ENCODE measurements around the gene UMODL1.

The UMODL1 gene

DNA sequence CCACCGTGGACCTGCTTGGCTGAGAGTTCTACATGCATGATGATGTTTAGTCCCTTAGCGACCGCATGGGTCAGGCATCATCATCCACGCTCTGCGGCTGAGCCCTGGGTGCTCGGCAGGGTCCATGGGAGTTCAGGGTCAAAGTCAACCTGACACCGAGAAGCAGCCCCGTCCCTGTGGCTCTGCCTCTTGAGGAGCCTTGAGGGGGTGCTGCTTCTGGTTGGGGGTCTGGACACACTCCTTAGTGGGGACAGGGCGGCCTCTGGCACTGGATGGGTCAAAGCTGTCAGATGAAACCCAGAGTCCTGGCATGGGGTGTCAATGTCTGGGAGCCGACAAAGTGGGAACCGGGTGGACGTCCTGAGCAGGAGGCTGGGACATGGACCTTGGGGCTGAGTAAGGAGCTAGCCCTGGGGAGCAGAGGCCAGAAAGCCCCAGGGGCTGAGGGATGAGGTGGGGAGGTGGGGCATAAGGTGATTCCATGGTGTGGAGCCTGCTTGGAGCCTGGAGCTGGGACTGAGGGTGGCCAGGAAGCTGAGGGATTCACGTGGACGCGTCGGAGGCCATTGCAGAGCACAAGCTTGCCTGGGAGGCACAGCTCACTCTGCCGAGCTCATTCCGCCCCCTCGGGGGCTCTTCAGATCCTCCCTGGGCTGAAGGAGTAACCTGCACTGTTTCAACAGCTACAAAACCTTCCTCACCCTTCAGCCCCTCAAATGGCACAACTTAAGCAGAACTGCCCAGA, 53.9 kb downstream of the UMODL1 start:
- H3K4me3 ChIP-seq (ENCODE audit: low read depth, low read length): no peak overlapping the region
- no peaks in the 10 kb centered on the region for H3K36me3 ChIP-seq (replicated peaks)
- no peak for TF ChIP-seq CTCF (IDR thresholded peaks at IDR 0.05; ENCODE audit: low read depth, low read length, missing control alignments)
- peaks cover 7% of the 10 kb centered on the region for H3K27me3 ChIP-seq (replicated peaks)
- no peak for DNase-seq
- no peak overlapping the region for H3K27ac ChIP-seq
- in situ Hi-C loops (cut with HindIII; ENCODE audit: low pct_ligation_motif_present, low sequenced_read_pairs): no loop called here

GRCh38 chr21:42125571-42126544, 54.7 kb downstream of the UMODL1 start:
- Histone ChIP-seq H3K27ac (no peak overlapping the region), H3K4me3 (ENCODE audit: low read depth, low read length) (no peak overlapping the region), H3K27me3 (replicated peaks) (no peaks in the 10 kb centered on the region), H3K36me3 (replicated peaks) (no peaks in the 10 kb centered on the region)
- peak; percentile 47 for TF ChIP-seq CTCF (IDR thresholded peaks at IDR 0.05; ENCODE audit: low read depth, low read length, missing control alignments)
- in situ Hi-C loops (cut with HindIII; ENCODE audit: low pct_ligation_motif_present, low sequenced_read_pairs): no loop called here
- DNase-seq: peak; percentile 14

GRCh38 chr21:42127164-42128150, 56.3 kb downstream of the UMODL1 start:
- DNase-seq: no peak
- Histone ChIP-seq H3K36me3 (replicated peaks) (no peaks in the 10 kb centered on the region), H3K27ac (no peak overlapping the region), H3K4me3 (ENCODE audit: low read depth, low read length) (no peak overlapping the region), H3K27me3 (replicated peaks) (no peaks in the 10 kb centered on the region)
- in situ Hi-C loops (cut with HindIII; ENCODE audit: low pct_ligation_motif_present, low sequenced_read_pairs): no loop called here
- no peak for TF ChIP-seq CTCF (IDR thresholded peaks at IDR 0.05; ENCODE audit: low read depth, low read length, missing control alignments)

- Histone ChIP-seq H3K27ac (no peak overlapping the region), H3K27me3 (replicated peaks) (no peaks in the 10 kb centered on the region), H3K4me3 (ENCODE audit: low read depth, low read length) (no peak overlapping the region), H3K36me3 (replicated peaks) (no peaks in the 10 kb centered on the region)
- TF ChIP-seq CTCF (IDR thresholded peaks at IDR 0.05; ENCODE audit: low read depth, low read length, missing control alignments): no peak
- in situ Hi-C loops (cut with HindIII; ENCODE audit: low pct_ligation_motif_present, low sequenced_read_pairs): no loop called here
- DNase-seq: no peak
Observed at GRCh38 chr21:42129300-42130266, 58.5 kb downstream of the UMODL1 start.
